Ishikawa (cell line): ENCODE measurements around the gene SELENOP.

Source experiments
- CEBPB ChIP-seq: IDR thresholded peaks from 2 replicates; pipeline ENCODE4 v1.6.1; 2012
- EP300 ChIP-seq: IDR thresholded peaks from 2 replicates; pipeline ENCODE4 v1.6.1; 2012; ENCODE audit warnings: borderline replicate concordance
- RAD21 ChIP-seq: IDR thresholded peaks from 2 replicates; pipeline ENCODE4 v1.6.1; 2012; ENCODE audit warnings: low read depth
- TCF12 ChIP-seq: IDR thresholded peaks from 2 replicates; pipeline ENCODE4 v1.6.1; 2012; ENCODE audit warnings: low read depth
- ZBTB7A ChIP-seq: IDR thresholded peaks from 2 replicates; pipeline ENCODE4 v1.6.1; 2012; ENCODE audit warnings: low read depth
- TF ChIP-seq, protein P1 (sequence below): IDR thresholded peaks from 2 replicates; pipeline ENCODE4 v1.6.1; 2012
- TF ChIP-seq, protein P2 (sequence below): IDR thresholded peaks from 2 replicates; pipeline ENCODE4 v1.6.1; 2012; ENCODE audit warnings: low read depth, mild to moderate bottlenecking

DNA sequence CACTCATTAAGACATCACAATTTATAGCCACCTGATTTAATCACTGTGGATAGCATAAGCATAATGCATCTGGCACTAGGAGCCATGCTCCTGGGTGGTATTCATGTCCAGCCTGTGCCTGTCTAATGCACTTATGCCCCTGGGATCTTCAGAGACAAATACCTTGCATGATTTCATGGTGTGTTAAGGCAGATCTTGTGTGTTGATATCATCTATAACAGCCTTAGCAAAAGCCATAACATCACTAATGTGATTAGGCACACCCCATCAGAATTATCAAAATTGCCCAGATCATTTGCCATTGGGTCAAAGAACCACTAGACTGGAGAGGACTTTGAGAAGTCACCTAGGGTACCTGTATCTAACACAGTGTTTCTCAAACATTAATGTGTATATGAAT, 43.7 kb upstream of the SELENOP start:
- TF ChIP-seq, protein P1, sequence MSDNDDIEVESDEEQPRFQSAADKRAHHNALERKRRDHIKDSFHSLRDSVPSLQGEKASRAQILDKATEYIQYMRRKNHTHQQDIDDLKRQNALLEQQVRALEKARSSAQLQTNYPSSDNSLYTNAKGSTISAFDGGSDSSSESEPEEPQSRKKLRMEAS = no peak
- no peak for TF ChIP-seq EP300
- TF ChIP-seq RAD21 = no peak
- TF ChIP-seq ZBTB7A = no peak
- TF ChIP-seq CEBPB = no peak
- TF ChIP-seq, protein P2, sequence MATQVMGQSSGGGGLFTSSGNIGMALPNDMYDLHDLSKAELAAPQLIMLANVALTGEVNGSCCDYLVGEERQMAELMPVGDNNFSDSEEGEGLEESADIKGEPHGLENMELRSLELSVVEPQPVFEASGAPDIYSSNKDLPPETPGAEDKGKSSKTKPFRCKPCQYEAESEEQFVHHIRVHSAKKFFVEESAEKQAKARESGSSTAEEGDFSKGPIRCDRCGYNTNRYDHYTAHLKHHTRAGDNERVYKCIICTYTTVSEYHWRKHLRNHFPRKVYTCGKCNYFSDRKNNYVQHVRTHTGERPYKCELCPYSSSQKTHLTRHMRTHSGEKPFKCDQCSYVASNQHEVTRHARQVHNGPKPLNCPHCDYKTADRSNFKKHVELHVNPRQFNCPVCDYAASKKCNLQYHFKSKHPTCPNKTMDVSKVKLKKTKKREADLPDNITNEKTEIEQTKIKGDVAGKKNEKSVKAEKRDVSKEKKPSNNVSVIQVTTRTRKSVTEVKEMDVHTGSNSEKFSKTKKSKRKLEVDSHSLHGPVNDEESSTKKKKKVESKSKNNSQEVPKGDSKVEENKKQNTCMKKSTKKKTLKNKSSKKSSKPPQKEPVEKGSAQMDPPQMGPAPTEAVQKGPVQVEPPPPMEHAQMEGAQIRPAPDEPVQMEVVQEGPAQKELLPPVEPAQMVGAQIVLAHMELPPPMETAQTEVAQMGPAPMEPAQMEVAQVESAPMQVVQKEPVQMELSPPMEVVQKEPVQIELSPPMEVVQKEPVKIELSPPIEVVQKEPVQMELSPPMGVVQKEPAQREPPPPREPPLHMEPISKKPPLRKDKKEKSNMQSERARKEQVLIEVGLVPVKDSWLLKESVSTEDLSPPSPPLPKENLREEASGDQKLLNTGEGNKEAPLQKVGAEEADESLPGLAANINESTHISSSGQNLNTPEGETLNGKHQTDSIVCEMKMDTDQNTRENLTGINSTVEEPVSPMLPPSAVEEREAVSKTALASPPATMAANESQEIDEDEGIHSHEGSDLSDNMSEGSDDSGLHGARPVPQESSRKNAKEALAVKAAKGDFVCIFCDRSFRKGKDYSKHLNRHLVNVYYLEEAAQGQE = no peak
- TF ChIP-seq TCF12 = no peak
